Aorta (tissue), 5 donors: Measurements from ENCODE around the gene SPEN. TPM values are rescaled to one million over a fixed set of nuclear protein-coding genes. Genes with fewer than 3 reads are reported as not detected.
A peak's percentile ranks its signal among the peaks of the same experiment; 100 is the strongest.

Source experiments
- ATAC-seq: fragments of 200-7000 bp; cut with Tn5 transposase; one replicate; pipeline ENCODE4 v1.9.1; 2022; ENCODE audit warnings: moderate library complexity; ENCODE audit not compliant: low FRiP score
- DNase-seq, 2 donors: peaks; one replicate each; pipeline ENCODE4 v3.0.0-alpha.2; 2020
- H3K27ac ChIP-seq, 2 donors: one replicate each; pipeline ENCODE4 v1.5.1; 2013; ENCODE audit warnings: low read length in 2 of 2, mild to moderate bottlenecking in 2 of 2, moderate library complexity in 2 of 2, control low read depth in 1 of 2, inconsistent platforms in 1 of 2, low read depth in 1 of 2
- H3K27me3 ChIP-seq, 2 donors: one replicate each; pipeline ENCODE4 v1.6.1; 2013; ENCODE audit warnings: control low read depth in 1 of 2, low read length in 1 of 2, mild to moderate bottlenecking in 1 of 2, moderate library complexity in 1 of 2; ENCODE audit not compliant: insufficient read depth in 2 of 2, control insufficient read depth in 1 of 2
- H3K36me3 ChIP-seq, 2 donors: one replicate each; pipeline ENCODE4 v1.6.1; 2013; ENCODE audit warnings: control low read depth in 1 of 2, low read length in 1 of 2, mild to moderate bottlenecking in 1 of 2; ENCODE audit not compliant: insufficient read depth in 2 of 2, control insufficient read depth in 1 of 2
- H3K4me1 ChIP-seq, 2 donors: one replicate each; pipeline ENCODE4 v1.6.1; 2013; ENCODE audit warnings: low read length in 2 of 2, control low read depth in 1 of 2, mild to moderate bottlenecking in 1 of 2, moderate library complexity in 1 of 2; ENCODE audit not compliant: insufficient read depth in 2 of 2, control insufficient read depth in 1 of 2
- H3K4me3 ChIP-seq, 2 donors: one replicate each; pipeline ENCODE4 v1.5.1; 2013; ENCODE audit warnings: low read length in 2 of 2, control low read depth in 1 of 2, mild to moderate bottlenecking in 1 of 2
- H3K9me3 ChIP-seq: one replicate; pipeline ENCODE4 v1.6.1; 2013; ENCODE audit warnings: mild to moderate bottlenecking, low read length; ENCODE audit not compliant: control insufficient read depth
- WGBS, 2 donors: extraction: QIAGEN DNeasy Blood & Tissue Kit; methylation state at CpG; one replicate each; pipeline ENCODE4 v1.1.7; 2013; 5-methylcytosine and 5-hydroxymethylcytosine counted together
- intact Hi-C, 2 donors: fragments of 100-400 bp; cut with DNase I; formaldehyde crosslinking; loops; one replicate each; pipeline versions ENCODE4 v1.14.2 to v1.15.0; 2022
- polyA plus RNA-seq, 2 donors: library from polyadenylated mRNA; stranded (reverse); fragments of 200-250 nt; gene quantifications; one replicate each; pipeline ENCODE4 v1.2.3, GENCODE V29; 2013
- total RNA-seq, 2 donors: library from RNA; stranded (reverse); fragmentation: NEBNext Ultra II Directional; extraction: Animal tissue kit (Norgen Biotek cat#: 25700); gene quantifications; one replicate each; pipeline ENCODE4 v1.2.1, GENCODE V29; 2021
- donor health status: healthy with polysubstance abuse.
- donor health status: Bipolar disorder and iron deficiency.
- donor health status: DM: no; HTN: no; CAD: no.
- donor health status: DM: no; HTN: no; CAD: no.
- donor health status: DM: yes; HTN: yes; CAD: no.

Gene SPEN
- total and polyA plus RNA-seq, 4 donors = 19.8 to 102 (median 51.7) TPM

DNA sequence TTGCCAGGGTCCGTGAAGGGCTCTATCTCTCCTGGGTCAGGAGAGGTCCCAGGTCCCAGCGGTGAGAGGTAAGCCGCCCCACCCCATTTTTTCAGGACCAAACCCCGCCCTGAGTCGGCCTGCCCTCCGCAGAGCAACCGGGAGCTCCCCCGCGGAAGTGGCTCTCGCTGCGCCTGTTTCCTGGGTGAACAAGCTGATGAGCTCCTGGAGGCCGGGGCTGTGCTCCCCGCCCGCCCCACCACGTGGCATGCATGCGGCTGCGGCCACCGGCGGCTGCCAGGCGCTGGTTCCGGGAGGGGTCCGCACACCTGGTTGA, 96.4 kb downstream of the SPEN start:
- ATAC-seq (no peak), DNase-seq (peak; percentile 42 to 75)
- Histone ChIP-seq H3K4me3 (no peak overlapping the region), H3K4me1 (no peaks in the 10 kb centered on the region), H3K9me3 (no peaks in the 10 kb centered on the region), H3K27me3 (no peaks in the 10 kb centered on the region), H3K36me3 (peaks cover 0 to 13% of the 10 kb centered on the region in 2 donors), H3K27ac (no peak overlapping the region)
- WGBS, 2 donors = 94 to 96% methylated on average over 22 of the region's 22 CpGs
- intact Hi-C loops = no loop called here

DNA sequence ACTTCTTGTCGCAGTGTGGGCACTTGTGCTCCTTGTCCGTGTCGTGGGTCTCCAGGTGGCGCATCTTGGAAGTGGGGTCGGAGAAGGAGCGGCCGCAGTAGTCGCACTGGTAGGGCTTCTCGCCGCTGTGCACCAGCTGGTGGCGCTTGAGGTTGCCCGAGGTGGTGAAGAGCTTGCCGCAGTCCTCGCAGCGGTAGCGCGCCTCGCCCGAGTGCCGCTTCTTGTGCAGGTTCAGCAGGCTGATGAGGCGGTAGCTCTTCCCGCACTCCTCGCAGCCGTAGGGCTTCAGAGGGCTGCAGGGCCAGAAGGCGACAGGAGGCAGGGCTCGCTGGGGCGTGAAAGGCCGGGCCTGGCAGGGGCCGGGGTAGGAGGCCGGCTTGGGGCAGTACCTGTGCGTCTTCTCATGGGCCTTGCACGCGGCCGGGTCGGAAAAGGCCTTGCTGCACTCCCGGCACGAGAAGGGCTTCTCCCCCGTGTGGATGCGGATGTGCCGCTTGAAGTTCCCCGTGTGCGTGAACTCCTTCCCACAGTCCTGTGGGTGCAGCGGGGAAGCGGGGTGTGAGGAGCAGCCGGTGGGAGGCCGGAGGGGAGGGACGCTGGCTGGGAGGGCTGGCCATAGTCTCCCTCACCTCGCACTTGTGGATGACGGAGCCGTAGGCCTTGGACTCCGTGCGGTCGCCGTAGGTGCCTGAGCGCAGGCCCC, 97.0 kb downstream of the SPEN start:
- DNase-seq (peak in 1 of 2 donors; percentile 43), ATAC-seq (no peak)
- Histone ChIP-seq H3K9me3 (no peaks in the 10 kb centered on the region), H3K4me1 (no peaks in the 10 kb centered on the region), H3K27ac (no peak overlapping the region), H3K27me3 (no peaks in the 10 kb centered on the region), H3K4me3 (no peak overlapping the region), H3K36me3 (peaks cover 0 to 13% of the 10 kb centered on the region in 2 donors)
- intact Hi-C loops = loop anchor here (5.0 kb wide), 2 partner anchors 52 to 147 kb away; no protein-coding TSS in a partner anchor
- 91 to 92% methylated on average over 48 to 55 of the region's 55 CpGs for WGBS, 2 donors

DNA sequence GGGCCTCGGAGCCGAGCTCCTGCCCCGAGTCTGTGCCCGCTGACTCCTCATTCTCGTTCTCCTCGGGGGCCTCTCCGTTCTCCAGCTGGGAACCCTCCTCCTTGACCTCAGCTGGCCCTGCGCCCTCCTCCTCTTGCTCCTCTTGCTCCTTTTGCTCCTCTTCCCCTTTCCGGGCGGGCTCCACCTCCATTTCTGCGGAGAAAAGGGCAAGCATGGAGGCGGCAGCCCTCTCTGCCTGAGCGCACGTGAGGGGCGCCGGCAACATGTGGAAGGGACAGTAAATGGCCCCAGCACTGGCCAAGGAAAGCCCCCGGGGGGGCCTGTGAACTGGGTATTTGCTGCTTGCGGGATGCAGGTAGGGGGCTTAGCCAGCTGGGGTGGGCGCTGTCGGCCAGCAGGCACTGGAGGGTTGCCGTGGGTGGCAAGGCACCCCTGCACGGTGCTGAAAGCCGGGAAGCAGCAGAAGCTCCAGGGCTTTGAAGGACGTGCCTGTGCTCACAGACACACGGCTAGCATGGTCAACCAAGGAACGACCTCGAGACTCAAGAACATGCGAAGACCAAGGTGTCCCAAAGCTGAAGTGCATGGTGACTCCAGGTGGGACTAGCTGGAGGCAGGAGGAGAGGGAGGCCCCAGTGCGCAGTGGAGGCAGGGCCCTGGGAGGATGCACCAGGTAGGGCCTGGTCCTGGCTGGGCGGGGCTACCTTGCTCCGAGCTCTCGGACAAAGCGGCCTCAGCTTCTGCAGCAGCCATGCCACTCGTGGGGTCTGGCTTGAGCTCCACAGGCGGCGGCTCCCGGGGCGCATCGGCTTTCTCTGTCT, 97.7 kb downstream of the SPEN start:
- Histone ChIP-seq H3K4me3 (no peak overlapping the region), H3K27me3 (no peaks in the 10 kb centered on the region), H3K27ac (no peak overlapping the region), H3K9me3 (no peaks in the 10 kb centered on the region), H3K36me3 (peaks cover 0 to 13% of the 10 kb centered on the region in 2 donors), H3K4me1 (peaks cover 0 to 2% of the 10 kb centered on the region in 2 donors)
- ATAC-seq = no peak
- intact Hi-C loops = loop anchor here (5.0 kb wide), 2 partner anchors 53 to 148 kb away; no protein-coding TSS in a partner anchor
- DNase-seq = peak; percentile 46 to 74
- WGBS, 2 donors = 85 to 89% methylated on average over 39 of the region's 39 CpGs

DNA sequence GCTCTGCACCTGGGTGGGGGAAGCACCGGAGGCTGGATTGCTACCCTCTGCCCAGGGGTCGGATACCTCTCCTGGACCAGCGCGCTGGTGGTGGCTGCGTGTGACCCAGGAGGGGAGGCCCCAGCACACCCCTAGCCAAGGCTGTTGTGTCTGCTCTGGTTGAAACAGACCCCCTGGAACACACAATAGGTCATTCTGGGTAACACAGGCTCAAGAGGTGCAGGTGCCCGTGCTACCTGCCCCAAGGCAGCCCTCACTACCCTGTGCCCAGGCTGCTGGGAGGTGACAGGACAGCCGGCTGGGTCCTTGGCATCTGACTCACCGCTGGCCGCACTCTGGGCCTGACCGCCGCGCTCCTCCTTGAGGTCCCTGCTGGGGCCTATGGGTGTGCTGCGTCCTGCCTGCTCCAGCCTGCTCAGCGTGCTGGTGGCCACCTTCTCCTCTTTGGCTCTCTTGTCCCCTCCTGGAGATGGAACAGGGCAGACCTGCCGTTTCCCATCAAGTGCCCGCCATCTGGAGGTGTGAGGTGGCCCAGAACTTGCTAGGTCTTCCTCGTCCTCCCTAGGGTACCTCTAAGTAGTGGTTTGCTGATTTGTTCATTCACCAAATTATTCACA, 98.4 kb downstream of the SPEN start:
- Histone ChIP-seq H3K27me3 (no peaks in the 10 kb centered on the region), H3K9me3 (no peaks in the 10 kb centered on the region), H3K4me1 (peaks cover 0 to 6% of the 10 kb centered on the region in 2 donors), H3K27ac (no peak overlapping the region), H3K4me3 (no peak overlapping the region), H3K36me3 (peaks cover 0 to 13% of the 10 kb centered on the region in 2 donors)
- peak in 1 of 2 donors; percentile 42 for DNase-seq
- intact Hi-C loops = loop anchor here (5.0 kb wide), 2 partner anchors 54 to 149 kb away; no protein-coding TSS in a partner anchor
- 88 to 90% methylated on average over 17 of the region's 17 CpGs for WGBS, 2 donors
- no peak for ATAC-seq

DNA sequence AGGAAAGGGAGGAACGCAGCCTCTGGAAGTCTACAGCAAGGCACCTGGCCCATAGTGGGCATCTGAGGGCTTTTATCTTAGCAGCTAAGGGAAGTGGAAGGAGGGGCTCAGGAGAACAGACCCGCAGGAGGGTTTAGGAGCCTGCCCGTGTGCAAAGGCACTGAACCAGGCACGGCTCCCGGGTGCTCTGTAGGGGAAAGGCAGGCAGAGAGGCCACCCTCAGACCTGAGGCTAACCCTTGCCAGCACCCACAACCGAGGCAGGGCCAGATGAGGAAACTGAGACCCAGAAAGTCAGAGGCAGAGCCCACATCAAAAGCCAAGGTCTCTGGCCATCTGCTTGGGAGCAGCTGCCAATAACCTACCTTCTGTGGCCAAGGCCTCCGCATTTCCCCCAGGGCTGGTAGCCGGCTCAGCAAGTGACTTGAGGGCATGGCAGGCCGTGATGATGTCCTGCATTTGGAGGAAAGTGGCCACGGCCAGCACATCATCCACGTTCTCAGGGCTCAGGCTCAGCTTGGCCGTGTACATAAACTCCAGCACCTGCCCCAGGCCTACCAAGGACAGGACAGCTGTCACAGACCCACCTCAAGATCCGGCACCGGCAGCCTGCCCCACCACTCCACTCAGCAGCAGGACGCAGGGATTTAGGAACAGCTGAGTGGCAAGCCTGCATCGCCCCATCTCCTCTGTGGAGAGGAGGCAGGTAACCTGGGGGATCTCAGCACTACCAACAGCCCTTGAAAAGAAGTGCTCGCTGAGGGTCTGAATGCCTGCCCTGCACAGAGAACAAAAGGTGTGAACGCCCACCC, 99.3 kb downstream of the SPEN start:
- no peaks in the 10 kb centered on the region for H3K9me3 ChIP-seq
- peaks cover 0 to 6% of the 10 kb centered on the region in 2 donors for H3K4me1 ChIP-seq
- DNase-seq (peak; percentile 41 to 74), ATAC-seq (no peak)
- H3K36me3 ChIP-seq = peaks cover 0 to 9% of the 10 kb centered on the region in 2 donors
- no peaks in the 10 kb centered on the region for H3K27me3 ChIP-seq
- intact Hi-C loops = loop anchor here (5.0 kb wide), 2 partner anchors 54 to 149 kb away; no protein-coding TSS in a partner anchor
- WGBS, 2 donors = 71 to 75% methylated on average over 18 of the region's 18 CpGs
- H3K4me3 ChIP-seq = no peak overlapping the region
- H3K27ac ChIP-seq = peak overlapping the region in 1 of 2 donors; percentile 41

DNA sequence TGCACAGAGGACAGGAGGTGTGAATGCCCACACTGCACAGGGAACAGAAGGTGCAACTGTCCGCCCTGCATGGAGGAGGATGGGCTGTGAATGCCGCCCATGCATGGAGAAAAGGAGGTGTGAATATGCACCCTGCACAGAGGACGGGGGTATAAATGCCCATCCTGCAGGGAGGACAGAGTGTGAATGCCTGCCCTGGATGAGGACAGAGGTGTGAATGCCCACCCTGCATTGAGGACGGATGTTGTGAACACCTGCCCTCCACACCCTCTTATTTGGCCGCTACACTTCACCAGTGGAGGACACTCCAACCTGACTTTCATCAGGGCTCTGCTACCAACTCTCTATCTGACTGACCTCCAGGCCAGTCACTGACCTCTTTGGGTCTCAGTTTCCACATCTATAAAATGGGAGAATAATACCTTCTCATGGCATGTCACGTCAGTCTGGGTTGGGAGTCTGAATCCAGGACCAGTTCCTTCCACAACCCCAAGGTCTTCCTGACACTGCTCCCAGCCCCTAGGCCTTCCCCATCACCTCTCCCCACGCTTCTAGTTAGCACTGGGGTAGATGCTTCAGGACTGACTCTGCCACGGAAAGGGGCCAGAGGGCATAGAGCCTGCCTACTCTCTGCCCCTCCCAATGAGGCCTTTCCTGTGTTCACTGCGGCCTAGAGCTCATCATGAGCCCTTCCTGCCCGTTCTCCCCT, 100.0 kb downstream of the SPEN start:
- intact Hi-C loops = loop anchor here (5.0 kb wide), 2 partner anchors 55 to 150 kb away; no protein-coding TSS in a partner anchor
- 90 to 91% methylated on average over 10 of the region's 10 CpGs for WGBS, 2 donors

DNA sequence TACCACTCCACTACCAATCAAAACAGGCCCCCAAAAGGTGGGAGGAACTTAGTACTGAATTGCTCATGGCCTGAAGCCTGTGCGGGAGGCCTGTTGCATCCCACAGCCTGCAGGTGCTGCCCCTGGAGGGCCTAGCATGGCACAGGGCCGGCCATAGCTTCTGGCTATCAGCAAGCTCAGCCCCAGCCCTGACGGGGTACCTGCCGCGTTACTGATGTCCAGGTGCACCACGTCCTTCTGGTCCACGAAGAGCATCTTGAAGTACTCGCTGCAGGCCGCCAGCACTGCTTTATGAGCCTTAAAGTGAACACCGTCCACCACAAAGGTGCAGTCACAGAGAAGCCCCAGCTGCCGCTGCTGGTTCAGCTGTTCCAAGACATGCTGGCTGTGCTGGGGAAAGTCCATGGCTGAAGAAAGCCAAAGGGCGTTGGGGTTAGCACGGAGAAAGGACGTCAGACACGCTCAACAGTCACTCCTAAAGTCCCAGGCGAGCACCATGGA, 100.6 kb downstream of the SPEN start:
- intact Hi-C loops = loop anchor here (5.0 kb wide), 2 partner anchors 56 to 151 kb away; no protein-coding TSS in a partner anchor
- Histone ChIP-seq H3K27ac (peak overlapping the region; percentile 36 to 86), H3K36me3 (peaks cover 0 to 6% of the 10 kb centered on the region in 2 donors), H3K4me1 (peaks cover 0 to 6% of the 10 kb centered on the region in 2 donors), H3K27me3 (no peaks in the 10 kb centered on the region), H3K4me3 (no peak overlapping the region), H3K9me3 (no peaks in the 10 kb centered on the region)
- ATAC-seq = no peak
- 67 to 68% methylated on average over 16 of the region's 16 CpGs for WGBS, 2 donors
- peak in 1 of 2 donors; percentile 77 for DNase-seq

More for the DNA sequence above, 100.0 kb downstream of the SPEN start:
- H3K27ac ChIP-seq = peak overlapping the region; percentile 36 to 86
- peaks cover 0 to 6% of the 10 kb centered on the region in 2 donors for H3K4me1 ChIP-seq
- H3K27me3 ChIP-seq = no peaks in the 10 kb centered on the region
- H3K4me3 ChIP-seq = no peak overlapping the region
- H3K9me3 ChIP-seq = no peaks in the 10 kb centered on the region
- DNase-seq (no peak), ATAC-seq (no peak)
- peaks cover 0 to 6% of the 10 kb centered on the region in 2 donors for H3K36me3 ChIP-seq
